Adrenal gland (tissue), 12 donors: ENCODE data around the gene AMPD3. TPM values are rescaled to one million over a fixed set of nuclear protein-coding genes. Genes with fewer than 3 reads are reported as not detected.

Experiments
- DNase-seq, 7 donors: peaks; one replicate each; pipeline ENCODE4 v3.0.0-alpha.2; 2019 to 2020
- H3K27ac ChIP-seq, 5 donors: fragments of 200-600 bp; sonication (generic) in 4 of 5; 1 replicate in 3 of 5; 2 replicates in 2 of 5; pipeline versions ENCODE4 v1.5.1 to v1.8.0; 2016 to 2020; ENCODE audit warnings: mild to moderate bottlenecking in 1 of 5
- H3K27me3 ChIP-seq: fragments of 200-600 bp; 2 replicates; pipeline ENCODE4 v1.8.0; 2021
- H3K36me3 ChIP-seq, 2 donors: fragments of 200-600 bp; replicated peaks in 1 of 2; 1 replicate in 1 of 2; 2 replicates in 1 of 2; pipeline versions ENCODE4 v1.5.1 to v1.8.0; 2018 to 2022
- H3K4me1 ChIP-seq, 2 donors: fragments of 200-600 bp; replicated peaks in 1 of 2; 1 replicate in 1 of 2; 2 replicates in 1 of 2; pipeline versions ENCODE4 v1.5.1 to v1.8.0; 2018 to 2021
- H3K4me3 ChIP-seq, 4 donors: fragments of 200-600 bp; sonication (generic) in 3 of 4; one replicate each; pipeline ENCODE4 v1.5.1; 2016 to 2018
- H3K9me3 ChIP-seq, 3 donors: fragments of 200-600 bp; sonication (generic) in 1 of 3; replicated peaks in 1 of 3; 1 replicate in 2 of 3; 2 replicates in 1 of 3; pipeline versions ENCODE4 v1.5.1 to v1.8.0; 2016 to 2021
- CTCF ChIP-seq, 6 experiments: fragments of 450-650 bp in 4 of 6; fragments of 200-600 bp in 2 of 6; sonication (generic) in 1 of 6; IDR thresholded peaks; 1 replicate in 5 of 6; 2 replicates in 1 of 6; pipeline versions ENCODE4 v1.5.1 to v1.8.0; 2016 to 2021; ENCODE audit warnings: antibody characterized with exemption in 6 of 6, mild to moderate bottlenecking in 2 of 6, moderate library complexity in 1 of 6
- POLR2A ChIP-seq, 2 donors: fragments of 450-650 bp; IDR thresholded peaks; one replicate each; pipeline ENCODE4 v1.6.1; 2017; ENCODE audit warnings: antibody characterized with exemption in 2 of 2, mild to moderate bottlenecking in 2 of 2, moderate library complexity in 1 of 2
- WGBS, 4 donors: extraction: QIAGEN DNeasy Blood & Tissue Kit in 2 of 4; methylation state at CpG; one replicate each; pipeline versions ENCODE4 v1.1.5 to v1.1.7; 2013 to 2017; 5-methylcytosine and 5-hydroxymethylcytosine counted together
- intact Hi-C, 2 donors: fragments of 100-400 bp; cut with DNase I; formaldehyde crosslinking; loops; one replicate each; pipeline versions ENCODE4 v1.14.1 to v1.15.0; 2022 to 2023
- polyA plus RNA-seq, 3 donors: library from polyadenylated mRNA; stranded (reverse); fragments of 200-250 nt in 2 of 3; fragments of 350-450 nt in 1 of 3; fragmentation: Illumina TruSeq in 1 of 3; extraction: RNeasy Lipid Tissue Mini Kit (QIAGEN cat#74804) in 1 of 3; gene quantifications; one replicate each; pipeline ENCODE4 v1.2.3, GENCODE V29; 2013 to 2014
- total RNA-seq, 9 donors: library from RNA; depleted of rRNA in 4 of 9; stranded (reverse); fragments of >200 nt in 4 of 9; fragments of 120-200 nt in 1 of 9; fragmentation: NEBNext Ultra II Directional in 1 of 9; extraction: Animal tissue kit (Norgen Biotek cat#: 25700) in 1 of 9; gene quantifications; one replicate each; pipeline versions ENCODE4 v1.1.0 to v1.2.4, GENCODE V29; 2013 to 2023
- donor health status: healthy with polysubstance abuse.
- donor health status: Bipolar disorder and iron deficiency.
- donor health status: DM: yes; HTN: yes; CAD: no.
- donor health status: DM: no; HTN: no; CAD: no.
- donor health status: DM: no; HTN: no; CAD: no.
- donor health status: DM: yes; HTN: yes; CAD: no.

The AMPD3 gene
- total and polyA plus RNA-seq, 12 donors, result 16.5 to 64.1 (median 42.9) TPM

DNA sequence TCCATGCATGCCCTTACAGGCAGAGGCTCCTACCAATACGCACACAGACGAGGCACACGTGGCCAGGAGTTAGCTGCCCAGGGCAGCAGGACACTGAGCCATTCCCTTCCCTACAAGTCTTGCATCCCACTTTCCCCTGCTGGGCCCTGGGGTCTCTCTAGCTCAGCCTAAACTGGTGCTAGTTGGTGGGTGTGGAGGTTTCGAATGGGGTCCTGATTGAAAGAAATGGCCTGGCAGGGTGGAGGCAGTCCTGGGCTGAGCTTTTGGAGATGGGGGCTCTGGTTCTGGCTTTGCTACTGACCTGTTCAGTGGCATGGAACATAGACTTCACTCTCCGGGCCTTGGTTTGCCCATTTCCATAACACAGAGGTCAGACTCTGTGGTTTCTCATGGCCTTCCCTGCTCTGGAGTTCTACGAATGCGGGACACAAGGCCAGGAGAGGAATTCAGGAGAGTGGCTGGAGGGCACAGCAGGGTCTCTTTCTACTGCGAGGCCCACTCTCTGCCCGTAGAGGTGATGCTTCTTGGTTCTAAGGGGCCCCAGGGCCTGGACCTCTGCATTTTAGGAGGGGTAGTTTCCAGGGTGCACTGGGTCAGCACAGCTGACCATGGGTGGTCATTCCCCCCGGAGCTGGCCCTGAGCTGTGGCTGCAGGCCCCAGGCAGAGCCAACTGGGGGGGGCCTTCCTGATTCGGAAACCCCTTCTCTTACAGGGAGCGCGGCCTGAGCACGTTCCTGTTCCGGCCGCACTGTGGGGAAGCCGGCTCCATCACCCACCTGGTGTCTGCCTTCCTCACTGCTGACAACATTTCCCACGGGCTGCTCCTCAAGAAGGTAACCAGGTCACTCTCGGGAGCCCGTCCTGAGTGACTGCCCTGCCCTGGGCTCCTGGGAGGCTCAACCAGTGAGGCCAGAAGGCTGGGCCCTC, 46.0 kb downstream of the AMPD3 start:
- peak in 2 of 7 donors; percentile 13 to 37 for DNase-seq
- TF ChIP-seq CTCF (IDR thresholded peaks at IDR 0.05) (no peak), POLR2A (IDR thresholded peaks at IDR 0.05) (no peak)
- Histone ChIP-seq H3K27me3 (no peaks in the 10 kb centered on the region), H3K27ac (no peak overlapping the region), H3K4me1 (peaks cover 0 to 4% of the 10 kb centered on the region in 2 donors), H3K36me3 (peaks cover 0 to 77% of the 10 kb centered on the region in 2 donors), H3K4me3 (no peak overlapping the region), H3K9me3 (no peaks in the 10 kb centered on the region)
- intact Hi-C loops, result no loop called here
- WGBS, 4 donors, result 89 to 95% (median 92%) methylated on average over 11 to 20 of the region's 20 CpGs

- H3K9me3 ChIP-seq, result no peaks in the 10 kb centered on the region
- H3K27ac ChIP-seq, result peak overlapping the region in 2 of 5 donors; percentile 49 to 65
- no peaks in the 10 kb centered on the region for H3K27me3 ChIP-seq
- TF ChIP-seq POLR2A (IDR thresholded peaks at IDR 0.05) (no peak), CTCF (IDR thresholded peaks at IDR 0.05) (no peak)
- H3K36me3 ChIP-seq, result peaks cover 0 to 73% of the 10 kb centered on the region in 2 donors
- no peak overlapping the region for H3K4me3 ChIP-seq
- DNase-seq, result peak in 2 of 7 donors; percentile 9 to 47
- H3K4me1 ChIP-seq, result peaks cover 0 to 4% of the 10 kb centered on the region in 2 donors
- 93 to 97% (median 95%) methylated on average over 6 of the region's 6 CpGs for WGBS, 4 donors
- intact Hi-C loops, result no loop called here
These were observed 47.1 kb downstream of the AMPD3 start for GRCh38 chr11:10502065-10502680.

DNA sequence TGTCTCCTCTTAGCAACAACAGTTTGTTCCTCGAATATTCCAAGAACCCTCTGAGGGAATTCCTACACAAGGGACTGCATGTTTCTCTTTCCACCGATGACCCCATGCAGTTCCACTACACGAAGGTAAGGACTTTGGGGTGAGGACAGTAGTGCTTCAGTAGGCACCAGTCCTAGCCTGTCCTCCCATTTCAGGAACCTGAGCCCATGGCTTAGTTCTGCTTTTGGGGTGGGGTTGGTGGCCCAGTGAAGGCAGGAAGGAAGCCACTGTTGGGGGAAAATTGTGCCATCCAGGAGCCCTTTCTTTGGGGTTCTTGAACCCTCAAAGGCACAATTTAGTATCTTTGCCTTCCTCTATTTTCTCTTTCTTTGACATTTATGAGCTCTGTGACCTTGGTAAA, 47.7 kb downstream of the AMPD3 start:
- Histone ChIP-seq H3K9me3 (no peaks in the 10 kb centered on the region), H3K4me1 (peaks cover 0 to 4% of the 10 kb centered on the region in 2 donors), H3K27me3 (no peaks in the 10 kb centered on the region), H3K36me3 (peaks cover 0 to 71% of the 10 kb centered on the region in 2 donors), H3K4me3 (no peak overlapping the region), H3K27ac (peak overlapping the region in 3 of 5 donors; percentile 0 to 65 (median 49))
- 67 to 97% (median 81%) methylated on average over 3 of the region's 3 CpGs for WGBS, 4 donors
- peak in 2 of 7 donors; percentile 37 to 53 for DNase-seq
- intact Hi-C loops, result no loop called here
- TF ChIP-seq POLR2A (IDR thresholded peaks at IDR 0.05), result no peak
- TF ChIP-seq CTCF (IDR thresholded peaks at IDR 0.05), result no peak

DNA sequence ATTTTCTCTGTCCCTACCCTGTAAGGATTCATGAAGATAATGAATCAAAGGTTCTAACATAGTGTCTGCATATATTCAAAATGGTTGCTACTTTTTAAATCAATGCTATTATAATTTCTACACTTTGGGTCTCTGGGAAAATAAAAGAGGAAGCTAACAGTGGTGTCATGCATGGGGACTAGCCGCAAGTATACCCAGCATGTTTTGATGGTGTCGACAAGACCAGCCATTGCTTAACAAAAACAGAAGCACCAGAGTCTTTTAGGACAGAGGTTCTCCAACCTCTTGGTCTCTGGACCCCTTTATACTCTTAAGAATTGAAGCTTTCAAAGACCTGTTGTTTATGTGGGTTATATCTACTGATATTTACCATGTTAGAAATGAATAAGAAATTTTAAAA, 48.2 kb downstream of the AMPD3 start:
- intact Hi-C loops, result no loop called here
- WGBS, 4 donors, result 82 to 89% (median 83%) methylated on average over 2 of the region's 2 CpGs
- H3K36me3 ChIP-seq, result peaks cover 0 to 66% of the 10 kb centered on the region in 2 donors

More for the DNA sequence above, 48.2 kb downstream of the AMPD3 start:
- Histone ChIP-seq H3K9me3 (no peaks in the 10 kb centered on the region), H3K27me3 (no peaks in the 10 kb centered on the region), H3K4me3 (no peak overlapping the region), H3K4me1 (peaks cover 0 to 4% of the 10 kb centered on the region in 2 donors), H3K27ac (peak overlapping the region in 3 of 5 donors; percentile 0 to 65 (median 49))
- peak in 1 of 7 donors; percentile 48 for DNase-seq
- TF ChIP-seq CTCF (IDR thresholded peaks at IDR 0.05), result no peak
- no peak for TF ChIP-seq POLR2A (IDR thresholded peaks at IDR 0.05)
